Right cardiac atrium (tissue), 5 donors: ENCODE results near the gene PDGFRB. TPM values are rescaled to one million over a fixed set of nuclear protein-coding genes. Genes with fewer than 3 reads are reported as not detected.

Experiments
- ATAC-seq, 2 donors: fragments of 200-7000 bp; cut with Tn5 transposase; one replicate each; pipeline versions ENCODE4 v1.8.0 to v1.9.1; 2020; ENCODE audit warnings: moderate library complexity in 2 of 2, mild to moderate bottlenecking in 1 of 2
- DNase-seq, 3 donors: peaks; one replicate each; pipeline ENCODE4 v3.0.0-alpha.2; 2020
- H3K27ac ChIP-seq: one replicate; pipeline ENCODE4 v1.5.1; 2013; ENCODE audit warnings: mild to moderate bottlenecking, low read length, control low read depth, moderate library complexity
- H3K27me3 ChIP-seq: one replicate; pipeline ENCODE4 v1.6.1; 2013; ENCODE audit not compliant: control insufficient read depth, insufficient read depth
- H3K4me1 ChIP-seq: one replicate; pipeline ENCODE4 v1.6.1; 2013; ENCODE audit warnings: low read length; ENCODE audit not compliant: control insufficient read depth, insufficient read depth
- H3K4me3 ChIP-seq: one replicate; pipeline ENCODE4 v1.5.1; 2013; ENCODE audit warnings: low read length, control low read depth
- H3K9me3 ChIP-seq: one replicate; pipeline ENCODE4 v1.6.1; 2013; ENCODE audit warnings: low read length; ENCODE audit not compliant: control insufficient read depth
- WGBS: extraction: QIAGEN DNeasy Blood & Tissue Kit; methylation state at CpG from one replicate; pipeline ENCODE4 v1.1.7; 2013; 5-methylcytosine and 5-hydroxymethylcytosine counted together
- intact Hi-C, 4 donors: fragments of 100-400 bp; cut with DNase I; formaldehyde crosslinking; loops; one replicate each; pipeline versions ENCODE4 v1.11.0 to v1.14.0; 2022 to 2023
- polyA plus RNA-seq: library from polyadenylated mRNA; stranded (reverse); fragments of 200-250 nt; gene quantifications from one replicate; pipeline ENCODE4 v1.2.3, GENCODE V29; 2013
- total RNA-seq, 4 donors: library from RNA; stranded (reverse); fragmentation: NEBNext Ultra II Directional; extraction: Animal tissue kit (Norgen Biotek cat#: 25700); gene quantifications; one replicate each; pipeline ENCODE4 v1.2.1, GENCODE V29; 2021
- donor health status: healthy with polysubstance abuse.
- donor health status: DM: no; HTN: yes; CAD: no.
- donor health status: DM: no; HTN: no; CAD: no.
- donor health status: DM: no; HTN: yes; CAD: no; lungs with severe emphysema.
- donor health status: DM: yes; HTN: yes; CAD: no.

PDGFRB gene
- total and polyA plus RNA-seq, 5 donors, result 24.6 to 68.0 (median 43.5) TPM

GRCh38 chr5:150137168-150137957, 18.3 kb downstream of the PDGFRB start:
- peak overlapping the region; percentile 46 for H3K27ac ChIP-seq
- WGBS, result 30% methylated on average over 12 of the region's 12 CpGs
- ATAC-seq (peak; percentile 33 to 42), DNase-seq (peak in 2 of 3 donors; percentile 65 to 73)
- intact Hi-C loops, result no loop called here
- H3K27me3 ChIP-seq, result no peaks in the 10 kb centered on the region
- H3K4me1 ChIP-seq, result peaks cover 39% of the 10 kb centered on the region
- H3K9me3 ChIP-seq, result no peaks in the 10 kb centered on the region
- no peak overlapping the region for H3K4me3 ChIP-seq

- Histone ChIP-seq H3K9me3 (no peaks in the 10 kb centered on the region), H3K4me3 (no peak overlapping the region), H3K27me3 (no peaks in the 10 kb centered on the region), H3K4me1 (peaks cover 33% of the 10 kb centered on the region), H3K27ac (peak overlapping the region; percentile 46)
- WGBS, result 84% methylated on average over 16 of the region's 16 CpGs
- intact Hi-C loops, result no loop called here
- DNase-seq (peak in 2 of 3 donors; percentile 63 to 67), ATAC-seq (no peak)
These were observed 19.1 kb downstream of the PDGFRB start for GRCh38 chr5:150136305-150137167.

GRCh38 chr5:150135557-150136304, 19.9 kb downstream of the PDGFRB start:
- no peak overlapping the region for H3K27ac ChIP-seq

GRCh38 chr5:150134198-150134588, 21.5 kb downstream of the PDGFRB start:
- Histone ChIP-seq H3K9me3 (no peaks in the 10 kb centered on the region), H3K4me3 (no peak overlapping the region), H3K4me1 (peaks cover 21% of the 10 kb centered on the region), H3K27me3 (no peaks in the 10 kb centered on the region), H3K27ac (no peak overlapping the region)
- ATAC-seq, result no peak
- intact Hi-C loops, result loop anchor here in 1 of 4 donors (5.0 kb wide), 1 partner anchor 83 kb away; no protein-coding TSS in a partner anchor
- peak in 1 of 3 donors; percentile 2 for DNase-seq
- 62% methylated on average over 7 of the region's 7 CpGs for WGBS

More at GRCh38 chr5:150135557-150136304, 19.9 kb downstream of the PDGFRB start:
- H3K27me3 ChIP-seq, result no peaks in the 10 kb centered on the region
- peak in 1 of 3 donors; percentile 44 for DNase-seq
- no peak overlapping the region for H3K4me3 ChIP-seq
- H3K4me1 ChIP-seq, result peaks cover 25% of the 10 kb centered on the region
- WGBS, result 70% methylated on average over 21 of the region's 21 CpGs
- ATAC-seq, result no peak
- intact Hi-C loops, result no loop called here
- H3K9me3 ChIP-seq, result no peaks in the 10 kb centered on the region

- peaks cover 17% of the 10 kb centered on the region for H3K4me1 ChIP-seq
- ATAC-seq, result no peak
- no peak overlapping the region for H3K27ac ChIP-seq
- no peaks in the 10 kb centered on the region for H3K9me3 ChIP-seq
- intact Hi-C loops, result loop anchor here in 1 of 4 donors (5.0 kb wide), 1 partner anchor 84 kb away; no protein-coding TSS in a partner anchor
- peak in 2 of 3 donors; percentile 36 to 39 for DNase-seq
- WGBS, result 70% methylated on average over 16 of the region's 16 CpGs
- H3K4me3 ChIP-seq, result no peak overlapping the region
- H3K27me3 ChIP-seq, result no peaks in the 10 kb centered on the region
These were observed 22.0 kb downstream of the PDGFRB start for GRCh38 chr5:150133581-150134197.

- 83% methylated on average over 22 of the region's 22 CpGs for WGBS
- H3K4me1 ChIP-seq, result peaks cover 8% of the 10 kb centered on the region
- DNase-seq (peak in 2 of 3 donors; percentile 65 to 80), ATAC-seq (no peak)
- H3K27ac ChIP-seq, result no peak overlapping the region
- no peaks in the 10 kb centered on the region for H3K9me3 ChIP-seq
- H3K4me3 ChIP-seq, result no peak overlapping the region
- no peaks in the 10 kb centered on the region for H3K27me3 ChIP-seq
- intact Hi-C loops, result loop anchor here in 1 of 4 donors (5.0 kb wide), 1 partner anchor 85 kb away; no protein-coding TSS in a partner anchor
These were observed 22.9 kb downstream of the PDGFRB start for GRCh38 chr5:150132740-150133139.

GRCh38 chr5:150131978-150132694, 23.5 kb downstream of the PDGFRB start:
- DNase-seq (peak in 2 of 3 donors; percentile 52 to 55), ATAC-seq (no peak)
- H3K27ac ChIP-seq, result no peak overlapping the region
- 57% methylated on average over 12 of the region's 12 CpGs for WGBS
- no peak overlapping the region for H3K4me3 ChIP-seq
- H3K4me1 ChIP-seq, result peaks cover 3% of the 10 kb centered on the region
- H3K9me3 ChIP-seq, result no peaks in the 10 kb centered on the region
- intact Hi-C loops, result loop anchor here (2.0 to 5.0 kb wide), 2 partner anchors 85 to 87 kb away; no protein-coding TSS in a partner anchor
- no peaks in the 10 kb centered on the region for H3K27me3 ChIP-seq

GRCh38 chr5:150131461-150131860, 24.2 kb downstream of the PDGFRB start:
- H3K4me3 ChIP-seq, result no peak overlapping the region
- H3K27me3 ChIP-seq, result no peaks in the 10 kb centered on the region
- 84% methylated on average over 4 of the region's 4 CpGs for WGBS
- H3K9me3 ChIP-seq, result no peaks in the 10 kb centered on the region
- no peak for DNase-seq
- intact Hi-C loops, result loop anchor here (2.0 to 5.0 kb wide), 2 partner anchors 86 to 87 kb away; no protein-coding TSS in a partner anchor
- no peaks in the 10 kb centered on the region for H3K4me1 ChIP-seq
- H3K27ac ChIP-seq, result no peak overlapping the region
- no peak for ATAC-seq

GRCh38 chr5:150130493-150130922, 25.1 kb downstream of the PDGFRB start:
- no peaks in the 10 kb centered on the region for H3K27me3 ChIP-seq
- ATAC-seq, result peak in 1 of 2 donors; percentile 1
- DNase-seq, result peak in 2 of 3 donors; percentile 37 to 58
- no peak overlapping the region for H3K4me3 ChIP-seq
- 78% methylated on average over 8 of the region's 8 CpGs for WGBS
- no peaks in the 10 kb centered on the region for H3K4me1 ChIP-seq
- H3K9me3 ChIP-seq, result no peaks in the 10 kb centered on the region
- intact Hi-C loops, result loop anchor here (2.0 to 5.0 kb wide), 2 partner anchors 87 to 88 kb away; no protein-coding TSS in a partner anchor
- no peak overlapping the region for H3K27ac ChIP-seq
